Upper lobe of left lung (tissue), 4 donors: Measurements from ENCODE around the gene ELP5.

Experiments
- POLR2A ChIP-seq, 4 donors: fragments of 450-650 bp; IDR thresholded peaks; one replicate each; pipeline ENCODE4 v1.5.1; 2016 to 2017; ENCODE audit warnings: antibody characterized with exemption in 4 of 4, mild to moderate bottlenecking in 2 of 4
- POLR2AphosphoS5 ChIP-seq, 2 donors: sonication (generic); formaldehyde crosslinking; IDR thresholded peaks; one replicate each; pipeline ENCODE4 v1.5.1; 2017; ENCODE audit warnings: antibody characterized with exemption in 2 of 2
- TF ChIP-seq, protein P1 (sequence below), 6 experiments: fragments of 450-650 bp in 4 of 6; fragments of 200-600 bp in 2 of 6; sonication (generic) in 2 of 6; IDR thresholded peaks; one replicate each; pipeline ENCODE4 v1.5.1; 2016 to 2019; ENCODE audit warnings: antibody characterized with exemption in 6 of 6

DNA sequence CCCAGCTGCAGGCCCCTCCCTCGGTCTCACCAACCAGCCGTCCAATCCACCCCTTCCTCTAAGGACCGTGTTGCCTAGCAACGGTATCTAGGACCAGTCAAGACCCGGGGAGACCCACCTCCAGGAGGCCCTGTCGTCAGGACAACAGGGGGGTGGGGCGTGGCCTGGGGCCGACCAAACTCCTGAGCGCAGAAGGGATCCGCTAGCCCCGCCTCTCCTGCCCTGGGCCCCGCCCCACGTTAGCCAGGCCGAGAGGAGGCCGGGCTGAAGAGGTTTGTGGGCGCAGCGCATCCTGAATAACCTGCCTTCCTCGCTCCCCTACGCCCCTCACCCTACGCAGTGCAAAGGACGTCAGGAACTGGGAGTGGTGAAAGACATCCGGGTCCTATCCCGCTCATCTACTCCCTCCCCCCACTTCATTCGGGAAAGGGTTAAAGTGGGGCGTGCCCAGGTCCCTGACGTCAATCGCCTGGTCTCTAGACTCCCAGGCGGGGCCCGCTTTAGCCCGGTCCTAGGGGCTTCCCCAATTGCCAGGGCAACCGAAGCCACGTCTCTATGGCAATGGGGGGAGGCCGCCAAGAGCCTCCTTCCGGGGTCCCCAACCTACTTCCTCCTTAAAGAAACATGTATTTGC, 47.1 kb upstream of the ELP5 start:
- TF ChIP-seq, protein P1, sequence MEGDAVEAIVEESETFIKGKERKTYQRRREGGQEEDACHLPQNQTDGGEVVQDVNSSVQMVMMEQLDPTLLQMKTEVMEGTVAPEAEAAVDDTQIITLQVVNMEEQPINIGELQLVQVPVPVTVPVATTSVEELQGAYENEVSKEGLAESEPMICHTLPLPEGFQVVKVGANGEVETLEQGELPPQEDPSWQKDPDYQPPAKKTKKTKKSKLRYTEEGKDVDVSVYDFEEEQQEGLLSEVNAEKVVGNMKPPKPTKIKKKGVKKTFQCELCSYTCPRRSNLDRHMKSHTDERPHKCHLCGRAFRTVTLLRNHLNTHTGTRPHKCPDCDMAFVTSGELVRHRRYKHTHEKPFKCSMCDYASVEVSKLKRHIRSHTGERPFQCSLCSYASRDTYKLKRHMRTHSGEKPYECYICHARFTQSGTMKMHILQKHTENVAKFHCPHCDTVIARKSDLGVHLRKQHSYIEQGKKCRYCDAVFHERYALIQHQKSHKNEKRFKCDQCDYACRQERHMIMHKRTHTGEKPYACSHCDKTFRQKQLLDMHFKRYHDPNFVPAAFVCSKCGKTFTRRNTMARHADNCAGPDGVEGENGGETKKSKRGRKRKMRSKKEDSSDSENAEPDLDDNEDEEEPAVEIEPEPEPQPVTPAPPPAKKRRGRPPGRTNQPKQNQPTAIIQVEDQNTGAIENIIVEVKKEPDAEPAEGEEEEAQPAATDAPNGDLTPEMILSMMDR (IDR thresholded peaks at IDR 0.05): no peak
- peak in 1 of 2 donors; percentile 48 for TF ChIP-seq POLR2AphosphoS5 (IDR thresholded peaks at IDR 0.05)
- peak in 1 of 4 donors; percentile 31 for TF ChIP-seq POLR2A (IDR thresholded peaks at IDR 0.05)
